Kidney (tissue), 14 donors: ENCODE data around the gene HS3ST3B1. TPM values are rescaled to one million over a fixed set of nuclear protein-coding genes. Genes with fewer than 3 reads are reported as not detected.

Experiments used
- DNase-seq, 5 donors: peaks; one replicate each; pipeline ENCODE4 v3.0.0-alpha.2; 2013 to 2020
- FAIRE-seq: peaks from 2 replicates; lab custom pipeline; 2012; peaks lifted over from hg19 to GRCh38; lab: Jason Lieb, UNC
- H3K27ac ChIP-seq, 2 donors: one replicate each; pipeline ENCODE4 v1.7.0; 2013; ENCODE audit warnings: low read depth in 2 of 2, low read length in 2 of 2, inconsistent platforms in 1 of 2
- H3K27me3 ChIP-seq: one replicate; pipeline ENCODE4 v1.7.1; 2013; ENCODE audit warnings: low read length, inconsistent platforms; ENCODE audit not compliant: control insufficient read depth, insufficient read depth
- H3K36me3 ChIP-seq, 3 donors: one replicate each; pipeline versions ENCODE4 v1.7.0 to v1.7.1; 2013; ENCODE audit warnings: low read length in 3 of 3, control low read depth in 1 of 3, inconsistent platforms in 1 of 3; ENCODE audit not compliant: insufficient read depth in 3 of 3, control insufficient read depth in 2 of 3
- H3K4me1 ChIP-seq, 3 donors: one replicate each; pipeline versions ENCODE4 v1.7.0 to v1.7.1; 2013; ENCODE audit warnings: low read length in 3 of 3, inconsistent platforms in 1 of 3, low read depth in 1 of 3; ENCODE audit not compliant: control insufficient read depth in 2 of 3, insufficient read depth in 2 of 3
- H3K4me3 ChIP-seq, 3 donors: one replicate each; pipeline versions ENCODE4 v1.7.0 to v1.8.1; 2013; ENCODE audit warnings: low read length in 3 of 3, control low read depth in 1 of 3, inconsistent platforms in 1 of 3
- H3K9ac ChIP-seq, 3 donors: one replicate each; pipeline versions ENCODE4 v1.7.0 to v1.7.1; 2013; ENCODE audit warnings: low read length in 3 of 3, control low read depth in 1 of 3, inconsistent platforms in 1 of 3
- H3K9me3 ChIP-seq, 3 donors: one replicate each; pipeline versions ENCODE4 v1.7.0 to v1.7.1; 2013; ENCODE audit warnings: low read length in 3 of 3, control low read depth in 1 of 3, inconsistent platforms in 1 of 3; ENCODE audit not compliant: control insufficient read depth in 2 of 3, insufficient read depth in 1 of 3
- CTCF ChIP-seq: IDR thresholded peaks from 3 replicates; pipeline ENCODE4 v1.5.1; 2012; ENCODE audit warnings: mild to moderate bottlenecking, moderate library complexity, borderline replicate concordance; ENCODE audit not compliant: insufficient read depth; ENCODE audit errors: extremely low read depth
- intact Hi-C: fragments of 100-400 bp; cut with DNase I; formaldehyde crosslinking; loops from one replicate; pipeline ENCODE4 v1.11.1; 2022
- polyA plus RNA-seq: library from polyadenylated mRNA; stranded (reverse); fragments of 350-450 nt; fragmentation: Illumina TruSeq; extraction: RNeasy Lipid Tissue Mini Kit (QIAGEN cat#74804); gene quantifications from one replicate; pipeline ENCODE4 v1.2.3, GENCODE V29; 2014; ENCODE audit warnings: low read depth, low replicate concordance; ENCODE audit not compliant: insufficient read depth
- total RNA-seq: library from RNA; stranded (reverse); fragmentation: NEBNext Ultra II Directional; extraction: Animal tissue kit (Norgen Biotek cat#: 25700); gene quantifications from one replicate; pipeline ENCODE4 v1.2.1, GENCODE V29; 2021
- donor health status: control.
- donor health status: control.
- donor health status: control.
- donor health status: control.
- donor health status: control.
- donor health status: DM: yes; HTN: yes; CAD: no.
- donor health status: Normal renal cell carcinoma (clear cell type).

HS3ST3B1 gene
- total and polyA plus RNA-seq, 2 donors from 2014 or later = 4.8 to 5.3 TPM

- peak; percentile 85 for FAIRE-seq
- Histone ChIP-seq H3K9me3 (no peaks in the 10 kb centered on the region), H3K4me1 (peaks cover 0 to 10% (median 0%) of the 10 kb centered on the region in 3 donors), H3K4me3 (peak overlapping the region; percentile 64 to 81 (median 79)), H3K36me3 (no peaks in the 10 kb centered on the region), H3K9ac (peak overlapping the region in 2 of 3 donors; percentile 47 to 63), H3K27me3 (peaks cover 5% of the 10 kb centered on the region), H3K27ac (peak overlapping the region in 1 of 2 donors; percentile 58)
- DNase-seq = peak; percentile 97 to 99 (median 98)
- intact Hi-C loops = no loop called here
- TF ChIP-seq CTCF = no peak
Measured at GRCh38 chr17:14308965-14309879, 8.3 kb downstream of the HS3ST3B1 start.

GRCh38 chr17:14310101-14310500 is 9.2 kb downstream of the HS3ST3B1 start:
- Histone ChIP-seq H3K36me3 (no peaks in the 10 kb centered on the region), H3K4me3 (peak overlapping the region; percentile 64 to 81 (median 79)), H3K9me3 (no peaks in the 10 kb centered on the region), H3K27me3 (peaks cover 5% of the 10 kb centered on the region), H3K9ac (peak overlapping the region in 1 of 3 donors; percentile 47), H3K4me1 (peaks cover 0 to 10% (median 0%) of the 10 kb centered on the region in 3 donors), H3K27ac (no peak overlapping the region)
- TF ChIP-seq CTCF = no peak
- FAIRE-seq = no peak
- intact Hi-C loops = no loop called here
- peak in 1 of 5 donors; percentile 69 for DNase-seq

- Histone ChIP-seq H3K36me3 (no peaks in the 10 kb centered on the region), H3K27me3 (peaks cover 5% of the 10 kb centered on the region), H3K4me1 (peaks cover 0 to 10% (median 0%) of the 10 kb centered on the region in 3 donors), H3K9me3 (no peaks in the 10 kb centered on the region), H3K27ac (no peak overlapping the region), H3K9ac (no peak overlapping the region), H3K4me3 (no peak overlapping the region)
- DNase-seq (peak in 1 of 5 donors; percentile 15), FAIRE-seq (no peak)
- TF ChIP-seq CTCF = no peak
- intact Hi-C loops = no loop called here
Measured at GRCh38 chr17:14310605-14311004, 9.7 kb downstream of the HS3ST3B1 start.
